ENCODE measurements around the gene CLEC3B. TPM values are rescaled to one million over a fixed set of nuclear protein-coding genes. Genes with fewer than 3 reads are reported as not detected.

Gene CLEC3B
- total RNA-seq, 1 experiment from 2014 or later: not detected

DNA sequence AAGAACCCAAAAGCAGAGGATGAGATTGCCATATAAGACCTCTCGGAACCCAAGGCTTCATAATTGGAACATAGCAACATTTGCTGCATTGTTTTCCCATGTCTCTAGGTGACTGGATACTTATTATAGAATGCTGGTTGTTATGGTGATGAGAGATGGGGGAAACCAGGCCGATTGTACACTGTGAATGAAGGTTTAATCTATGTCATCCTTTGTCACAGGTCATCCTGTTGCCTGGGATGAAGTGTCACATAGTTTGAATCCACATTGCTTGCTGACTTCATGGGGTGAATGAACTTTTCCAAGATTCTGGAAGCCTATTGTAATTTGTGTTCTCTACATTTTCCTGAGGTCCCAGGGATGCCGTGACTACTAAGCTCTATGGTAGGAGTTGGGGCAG is 41.8 kb downstream of the CLEC3B start:
- ChIA-PET POLR2A (no interaction called here), CTCF (no interaction called here)
- ATAC-seq (no peak), DNase-seq (ENCODE audit: low read depth, low spot score) (no peak)
- no TSS peak for BruUV-seq (replicated peaks)
- in situ Hi-C loops (cut with HindIII; ENCODE audit: low pct_unique_long_range_greater_than_20kb, low sequenced_read_pairs) (no loop called here), intact Hi-C loops (cut with micrococcal nuclease; ENCODE audit: unreplicated experiment) (no loop called here)
- H3K27ac ChIP-seq (ENCODE audit: low read length): no peak overlapping the region
- no peak overlapping the region for H3K4me3 ChIP-seq (ENCODE audit: low read depth in 2 of 2, low read length in 2 of 2)
- no peaks in the 10 kb centered on the region; the same call in 1 of the 2 replicates for H3K4me1 ChIP-seq (ENCODE audit: control insufficient read depth, insufficient read depth, low read length)
- no peaks in the 10 kb centered on the region for H3K27me3 ChIP-seq (ENCODE audit: control insufficient read depth, insufficient read depth, low read length)
- TF ChIP-seq, protein P1, sequence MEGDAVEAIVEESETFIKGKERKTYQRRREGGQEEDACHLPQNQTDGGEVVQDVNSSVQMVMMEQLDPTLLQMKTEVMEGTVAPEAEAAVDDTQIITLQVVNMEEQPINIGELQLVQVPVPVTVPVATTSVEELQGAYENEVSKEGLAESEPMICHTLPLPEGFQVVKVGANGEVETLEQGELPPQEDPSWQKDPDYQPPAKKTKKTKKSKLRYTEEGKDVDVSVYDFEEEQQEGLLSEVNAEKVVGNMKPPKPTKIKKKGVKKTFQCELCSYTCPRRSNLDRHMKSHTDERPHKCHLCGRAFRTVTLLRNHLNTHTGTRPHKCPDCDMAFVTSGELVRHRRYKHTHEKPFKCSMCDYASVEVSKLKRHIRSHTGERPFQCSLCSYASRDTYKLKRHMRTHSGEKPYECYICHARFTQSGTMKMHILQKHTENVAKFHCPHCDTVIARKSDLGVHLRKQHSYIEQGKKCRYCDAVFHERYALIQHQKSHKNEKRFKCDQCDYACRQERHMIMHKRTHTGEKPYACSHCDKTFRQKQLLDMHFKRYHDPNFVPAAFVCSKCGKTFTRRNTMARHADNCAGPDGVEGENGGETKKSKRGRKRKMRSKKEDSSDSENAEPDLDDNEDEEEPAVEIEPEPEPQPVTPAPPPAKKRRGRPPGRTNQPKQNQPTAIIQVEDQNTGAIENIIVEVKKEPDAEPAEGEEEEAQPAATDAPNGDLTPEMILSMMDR (IDR thresholded peaks at IDR 0.05): no peak
- TF ChIP-seq, protein P2, sequence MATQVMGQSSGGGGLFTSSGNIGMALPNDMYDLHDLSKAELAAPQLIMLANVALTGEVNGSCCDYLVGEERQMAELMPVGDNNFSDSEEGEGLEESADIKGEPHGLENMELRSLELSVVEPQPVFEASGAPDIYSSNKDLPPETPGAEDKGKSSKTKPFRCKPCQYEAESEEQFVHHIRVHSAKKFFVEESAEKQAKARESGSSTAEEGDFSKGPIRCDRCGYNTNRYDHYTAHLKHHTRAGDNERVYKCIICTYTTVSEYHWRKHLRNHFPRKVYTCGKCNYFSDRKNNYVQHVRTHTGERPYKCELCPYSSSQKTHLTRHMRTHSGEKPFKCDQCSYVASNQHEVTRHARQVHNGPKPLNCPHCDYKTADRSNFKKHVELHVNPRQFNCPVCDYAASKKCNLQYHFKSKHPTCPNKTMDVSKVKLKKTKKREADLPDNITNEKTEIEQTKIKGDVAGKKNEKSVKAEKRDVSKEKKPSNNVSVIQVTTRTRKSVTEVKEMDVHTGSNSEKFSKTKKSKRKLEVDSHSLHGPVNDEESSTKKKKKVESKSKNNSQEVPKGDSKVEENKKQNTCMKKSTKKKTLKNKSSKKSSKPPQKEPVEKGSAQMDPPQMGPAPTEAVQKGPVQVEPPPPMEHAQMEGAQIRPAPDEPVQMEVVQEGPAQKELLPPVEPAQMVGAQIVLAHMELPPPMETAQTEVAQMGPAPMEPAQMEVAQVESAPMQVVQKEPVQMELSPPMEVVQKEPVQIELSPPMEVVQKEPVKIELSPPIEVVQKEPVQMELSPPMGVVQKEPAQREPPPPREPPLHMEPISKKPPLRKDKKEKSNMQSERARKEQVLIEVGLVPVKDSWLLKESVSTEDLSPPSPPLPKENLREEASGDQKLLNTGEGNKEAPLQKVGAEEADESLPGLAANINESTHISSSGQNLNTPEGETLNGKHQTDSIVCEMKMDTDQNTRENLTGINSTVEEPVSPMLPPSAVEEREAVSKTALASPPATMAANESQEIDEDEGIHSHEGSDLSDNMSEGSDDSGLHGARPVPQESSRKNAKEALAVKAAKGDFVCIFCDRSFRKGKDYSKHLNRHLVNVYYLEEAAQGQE (IDR thresholded peaks at IDR 0.05; ENCODE audit: insufficient read depth in 1 of 2, low read depth in 2 of 2, low read length in 1 of 2): no peak
- TF ChIP-seq TCF7L2 (IDR thresholded peaks at IDR 0.05; ENCODE audit: low read depth, low read length) (no peak), SIN3A (IDR thresholded peaks at IDR 0.05; ENCODE audit: borderline replicate concordance, insufficient read depth, low read depth, low read length) (no peak), POLR2AphosphoS5 (IDR thresholded peaks at IDR 0.05; ENCODE audit: low read depth, low read length) (no peak)
- no peaks in the 10 kb centered on the region for H3K36me3 ChIP-seq (ENCODE audit: control insufficient read depth, insufficient read depth, low read length)
- no peaks in the 10 kb centered on the region for H3K9me3 ChIP-seq (ENCODE audit: control insufficient read depth, insufficient read depth, low read depth, low read length)

DNA sequence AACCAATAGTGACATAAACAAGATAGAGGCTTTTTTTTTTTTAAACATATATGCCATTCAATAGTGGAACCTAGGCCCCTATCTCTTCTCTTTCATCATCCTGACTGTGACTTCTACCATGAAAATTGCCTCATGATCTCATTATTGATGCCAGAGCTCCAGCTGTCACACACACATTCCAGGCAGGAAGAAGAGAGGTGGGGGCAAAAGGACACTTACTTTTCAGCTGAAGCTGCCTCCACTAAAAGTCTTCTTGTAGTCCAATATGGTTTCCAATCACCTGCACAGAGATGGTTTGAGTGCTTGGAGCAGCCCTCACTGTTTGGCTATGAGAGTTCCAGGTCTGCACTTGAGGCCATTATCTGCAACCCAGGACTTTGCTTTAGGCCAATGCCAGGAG is 45.0 kb downstream of the CLEC3B start:
- Histone ChIP-seq H3K36me3 (ENCODE audit: control insufficient read depth, insufficient read depth, low read length) (no peaks in the 10 kb centered on the region), H3K4me3 (ENCODE audit: low read depth in 2 of 2, low read length in 2 of 2) (no peak overlapping the region), H3K27me3 (ENCODE audit: control insufficient read depth, insufficient read depth, low read length) (no peaks in the 10 kb centered on the region), H3K27ac (ENCODE audit: low read length) (no peak overlapping the region), H3K4me1 (ENCODE audit: control insufficient read depth, insufficient read depth, low read length) (no peaks in the 10 kb centered on the region), H3K9me3 (ENCODE audit: control insufficient read depth, insufficient read depth, low read depth, low read length) (no peaks in the 10 kb centered on the region)
- in situ Hi-C loops (cut with HindIII; ENCODE audit: low pct_unique_long_range_greater_than_20kb, low sequenced_read_pairs): no loop called here
- no peak for TF ChIP-seq SIN3A (IDR thresholded peaks at IDR 0.05; ENCODE audit: borderline replicate concordance, insufficient read depth, low read depth, low read length)
- TF ChIP-seq, protein P1 (IDR thresholded peaks at IDR 0.05): no peak
- no peak for TF ChIP-seq POLR2AphosphoS5 (IDR thresholded peaks at IDR 0.05; ENCODE audit: low read depth, low read length)
- no peak for TF ChIP-seq TCF7L2 (IDR thresholded peaks at IDR 0.05; ENCODE audit: low read depth, low read length)
- TF ChIP-seq, protein P2 (IDR thresholded peaks at IDR 0.05; ENCODE audit: insufficient read depth in 1 of 2, low read depth in 2 of 2, low read length in 1 of 2): no peak
- ChIA-PET CTCF (interaction anchor here (0.5 kb wide), 1 partner anchor 51 kb away, joined by 6 read pairs; no protein-coding TSS in a partner anchor), POLR2A (no interaction called here)
- BruUV-seq (replicated peaks): no TSS peak
- ATAC-seq (no peak), DNase-seq (ENCODE audit: low read depth, low spot score) (no peak)
- intact Hi-C loops (cut with micrococcal nuclease; ENCODE audit: unreplicated experiment): no loop called here

Data from Panc1 (cell line).